ENCODE data around the gene LTB4R.

The LTB4R gene

GRCh38 chr14:24315243-24315806 lies 4.0 kb downstream of the LTB4R start:
- Histone ChIP-seq H3K4me1 (ENCODE audit: insufficient read depth, low read length) (no peaks in the 10 kb centered on the region), H3K27ac (ENCODE audit: low read depth, low read length) (no peak overlapping the region), H3K9ac (ENCODE audit: low read depth, low read length) (no peak overlapping the region), H3K9me3 (ENCODE audit: insufficient read depth, low read depth, low read length) (no peaks in the 10 kb centered on the region), H3K27me3 (ENCODE audit: insufficient read depth, low read length) (peaks cover 30% of the 10 kb centered on the region), H3K36me3 (ENCODE audit: insufficient read depth, low read length) (peaks cover 11% of the 10 kb centered on the region), H3K4me3 (ENCODE audit: low read length) (no peak overlapping the region)
- WGBS = 91% methylated on average over 10 of the region's 10 CpGs

GRCh38 chr14:24315807-24316596 lies 4.7 kb downstream of the LTB4R start:
- WGBS = 95% methylated on average over 70 of the region's 70 CpGs
- Histone ChIP-seq H3K36me3 (ENCODE audit: insufficient read depth, low read length) (peaks cover 9% of the 10 kb centered on the region; the same call in 1 of the 2 replicates), H3K27me3 (ENCODE audit: insufficient read depth, low read length) (peaks cover 35% of the 10 kb centered on the region), H3K9me3 (ENCODE audit: insufficient read depth, low read depth, low read length) (no peaks in the 10 kb centered on the region), H3K9ac (ENCODE audit: low read depth, low read length) (no peak overlapping the region), H3K27ac (ENCODE audit: low read depth, low read length) (no peak overlapping the region), H3K4me3 (ENCODE audit: low read length) (no peak overlapping the region), H3K4me1 (ENCODE audit: insufficient read depth, low read length) (no peaks in the 10 kb centered on the region)

GRCh38 chr14:24316597-24316950 lies 5.3 kb downstream of the LTB4R start:
- Histone ChIP-seq H3K27ac (ENCODE audit: low read depth, low read length) (no peak overlapping the region), H3K4me3 (ENCODE audit: low read length) (no peak overlapping the region), H3K27me3 (ENCODE audit: insufficient read depth, low read length) (peaks cover 35% of the 10 kb centered on the region), H3K9me3 (ENCODE audit: insufficient read depth, low read depth, low read length) (no peaks in the 10 kb centered on the region), H3K4me1 (ENCODE audit: insufficient read depth, low read length) (no peaks in the 10 kb centered on the region), H3K9ac (ENCODE audit: low read depth, low read length) (no peak overlapping the region), H3K36me3 (ENCODE audit: insufficient read depth, low read length) (peaks cover 8% of the 10 kb centered on the region; the same call in 1 of the 2 replicates)
- 94% methylated on average over 18 of the region's 18 CpGs for WGBS

GRCh38 chr14:24317141-24317928 lies 6.0 kb downstream of the LTB4R start:
- Histone ChIP-seq H3K9me3 (ENCODE audit: insufficient read depth, low read depth, low read length) (no peaks in the 10 kb centered on the region), H3K4me3 (ENCODE audit: low read length) (no peak overlapping the region), H3K4me1 (ENCODE audit: insufficient read depth, low read length) (no peaks in the 10 kb centered on the region), H3K27me3 (ENCODE audit: insufficient read depth, low read length) (peaks cover 35% of the 10 kb centered on the region), H3K27ac (ENCODE audit: low read depth, low read length) (no peak overlapping the region), H3K9ac (ENCODE audit: low read depth, low read length) (no peak overlapping the region), H3K36me3 (ENCODE audit: insufficient read depth, low read length) (0 out of 2 replicates have a peak, but pooled peaks cover under 1% of the 10 kb centered on the region)
- 86% methylated on average over 3 of the region's 3 CpGs for WGBS

- Histone ChIP-seq H3K27me3 (ENCODE audit: insufficient read depth, low read length) (peaks cover 35% of the 10 kb centered on the region), H3K9ac (ENCODE audit: low read depth, low read length) (no peak overlapping the region), H3K27ac (ENCODE audit: low read depth, low read length) (no peak overlapping the region), H3K36me3 (ENCODE audit: insufficient read depth, low read length) (no peaks in the 10 kb centered on the region), H3K4me3 (ENCODE audit: low read length) (no peak overlapping the region), H3K4me1 (ENCODE audit: insufficient read depth, low read length) (no peaks in the 10 kb centered on the region), H3K9me3 (ENCODE audit: insufficient read depth, low read depth, low read length) (no peaks in the 10 kb centered on the region)
- 81% methylated on average over 13 of the region's 14 CpGs for WGBS
Measured at GRCh38 chr14:24321212-24321975, 10.1 kb downstream of the LTB4R start.

GRCh38 chr14:24322672-24323071 lies 11.4 kb downstream of the LTB4R start:
- no peaks in the 10 kb centered on the region for H3K9me3 ChIP-seq (ENCODE audit: insufficient read depth, low read depth, low read length)
- H3K4me3 ChIP-seq (ENCODE audit: low read length) = no peak overlapping the region
- H3K27ac ChIP-seq (ENCODE audit: low read depth, low read length) = no peak overlapping the region
- WGBS = 85% methylated on average over 10 of the region's 10 CpGs
- peaks cover 35% of the 10 kb centered on the region for H3K27me3 ChIP-seq (ENCODE audit: insufficient read depth, low read length)
- H3K9ac ChIP-seq (ENCODE audit: low read depth, low read length) = no peak overlapping the region
- no peaks in the 10 kb centered on the region for H3K36me3 ChIP-seq (ENCODE audit: insufficient read depth, low read length)
- H3K4me1 ChIP-seq (ENCODE audit: insufficient read depth, low read length) = no peaks in the 10 kb centered on the region

- H3K27me3 ChIP-seq (ENCODE audit: insufficient read depth, low read length) = peaks cover 29% of the 10 kb centered on the region
- no peaks in the 10 kb centered on the region for H3K36me3 ChIP-seq (ENCODE audit: insufficient read depth, low read length)
- WGBS = 78% methylated on average over 3 of the region's 3 CpGs
- no peak overlapping the region for H3K4me3 ChIP-seq (ENCODE audit: low read length)
- no peaks in the 10 kb centered on the region for H3K9me3 ChIP-seq (ENCODE audit: insufficient read depth, low read depth, low read length)
- no peaks in the 10 kb centered on the region for H3K4me1 ChIP-seq (ENCODE audit: insufficient read depth, low read length)
- H3K27ac ChIP-seq (ENCODE audit: low read depth, low read length) = no peak overlapping the region
- H3K9ac ChIP-seq (ENCODE audit: low read depth, low read length) = no peak overlapping the region
Measured at GRCh38 chr14:24323341-24323740, 12.0 kb downstream of the LTB4R start.

GRCh38 chr14:24324024-24324423 lies 12.7 kb downstream of the LTB4R start:
- peaks cover 28% of the 10 kb centered on the region for H3K27me3 ChIP-seq (ENCODE audit: insufficient read depth, low read length)
- H3K9ac ChIP-seq (ENCODE audit: low read depth, low read length) = no peak overlapping the region
- WGBS = 80% methylated on average over 5 of the region's 6 CpGs
- H3K4me3 ChIP-seq (ENCODE audit: low read length) = no peak overlapping the region
- H3K36me3 ChIP-seq (ENCODE audit: insufficient read depth, low read length) = no peaks in the 10 kb centered on the region
- no peaks in the 10 kb centered on the region for H3K9me3 ChIP-seq (ENCODE audit: insufficient read depth, low read depth, low read length)
- no peaks in the 10 kb centered on the region for H3K4me1 ChIP-seq (ENCODE audit: insufficient read depth, low read length)
- H3K27ac ChIP-seq (ENCODE audit: low read depth, low read length) = no peak overlapping the region

- no peak overlapping the region for H3K9ac ChIP-seq (ENCODE audit: low read depth, low read length)
- H3K4me1 ChIP-seq (ENCODE audit: insufficient read depth, low read length) = no peaks in the 10 kb centered on the region
- no peaks in the 10 kb centered on the region for H3K9me3 ChIP-seq (ENCODE audit: insufficient read depth, low read depth, low read length)
- peaks cover 27% of the 10 kb centered on the region for H3K27me3 ChIP-seq (ENCODE audit: insufficient read depth, low read length)
- no peak overlapping the region for H3K4me3 ChIP-seq (ENCODE audit: low read length)
- WGBS = 93% methylated on average over 5 of the region's 5 CpGs
- H3K27ac ChIP-seq (ENCODE audit: low read depth, low read length) = no peak overlapping the region
- H3K36me3 ChIP-seq (ENCODE audit: insufficient read depth, low read length) = no peaks in the 10 kb centered on the region
Measured at GRCh38 chr14:24325041-24325530, 13.8 kb downstream of the LTB4R start.

GRCh38 chr14:24325963-24326362 lies 14.7 kb downstream of the LTB4R start:
- Histone ChIP-seq H3K4me1 (ENCODE audit: insufficient read depth, low read length) (no peaks in the 10 kb centered on the region), H3K4me3 (ENCODE audit: low read length) (no peak overlapping the region), H3K27ac (ENCODE audit: low read depth, low read length) (no peak overlapping the region), H3K9me3 (ENCODE audit: insufficient read depth, low read depth, low read length) (no peaks in the 10 kb centered on the region), H3K27me3 (ENCODE audit: insufficient read depth, low read length) (peaks cover 28% of the 10 kb centered on the region), H3K36me3 (ENCODE audit: insufficient read depth, low read length) (no peaks in the 10 kb centered on the region), H3K9ac (ENCODE audit: low read depth, low read length) (no peak overlapping the region)
- 84% methylated on average over 9 of the region's 9 CpGs for WGBS

Measured in HUES64 (cell line).